ENCODE data around the gene THAP7. TPM values are rescaled to one million over a fixed set of nuclear protein-coding genes. Genes with fewer than 3 reads are reported as not detected.

Gene THAP7
- total and polyA plus RNA-seq, 9 of the 15 experiments (the other 6 are each of a cell fraction or from before 2014, with no cell fraction given) = 7.9 to 263 (median 84.1) TPM

DNA sequence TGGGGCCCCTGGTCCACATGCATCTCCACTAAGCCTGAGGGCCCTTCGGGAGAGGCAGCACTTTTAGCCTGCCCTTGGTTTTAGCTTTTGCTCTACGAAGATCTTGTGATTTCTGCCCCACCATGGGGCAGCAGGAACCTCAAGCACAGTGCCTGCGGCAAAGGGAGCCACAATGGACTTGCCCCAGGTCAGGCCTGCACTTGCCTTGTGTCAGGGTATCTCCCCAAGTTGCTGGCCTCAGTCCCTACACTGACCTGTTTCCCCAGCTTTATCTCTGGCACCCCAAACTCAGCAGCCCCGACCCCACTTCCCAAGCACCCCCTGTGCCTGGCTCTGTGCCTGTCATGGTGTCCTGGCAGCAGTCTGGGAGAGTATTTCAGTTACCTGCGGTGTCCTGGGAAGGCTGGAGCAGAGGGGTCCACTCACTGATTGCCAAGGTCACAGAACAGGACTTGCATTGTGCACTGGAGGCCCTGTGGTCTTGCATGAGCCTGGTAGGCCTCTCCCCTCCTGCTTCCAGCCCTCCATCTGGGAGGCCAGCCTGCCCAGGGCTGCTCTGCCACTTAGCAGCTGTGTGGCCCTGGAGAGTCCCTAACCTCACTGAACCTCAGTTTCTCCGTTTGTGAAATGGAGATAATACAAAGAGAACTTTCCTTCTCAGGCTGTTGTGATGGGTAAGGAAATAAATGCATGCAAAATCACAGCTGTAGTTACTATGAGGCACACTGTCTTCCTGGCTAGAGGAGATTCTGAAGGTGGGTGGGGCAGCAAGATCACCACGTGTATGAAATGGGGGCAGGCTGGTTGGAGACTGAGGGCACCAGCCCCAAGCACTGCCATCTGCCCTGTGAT, 38.5 kb downstream of the THAP7 start (continued):
- no peak for TF ChIP-seq SAP30 (IDR thresholded peaks at IDR 0.05; ENCODE audit: borderline replicate concordance, insufficient read depth, low read depth, low read length, poor library complexity, severe bottlenecking)
- no peak for TF ChIP-seq POLR2A (conservative IDR thresholded peaks at IDR 0.05)
- TF ChIP-seq HOXB6 (CRISPR knock-in tag; IDR thresholded peaks at IDR 0.05; ENCODE audit: borderline replicate concordance) = peak; percentile 80; the same call in 1 of the 2 replicates
- no peak for TF ChIP-seq HNRNPUL1 (IDR thresholded peaks at IDR 0.05; ENCODE audit: low read length)
- peak; percentile 13 for TF ChIP-seq CHD1 (IDR thresholded peaks at IDR 0.05; ENCODE audit: low read length)
- TF ChIP-seq, protein P1, sequence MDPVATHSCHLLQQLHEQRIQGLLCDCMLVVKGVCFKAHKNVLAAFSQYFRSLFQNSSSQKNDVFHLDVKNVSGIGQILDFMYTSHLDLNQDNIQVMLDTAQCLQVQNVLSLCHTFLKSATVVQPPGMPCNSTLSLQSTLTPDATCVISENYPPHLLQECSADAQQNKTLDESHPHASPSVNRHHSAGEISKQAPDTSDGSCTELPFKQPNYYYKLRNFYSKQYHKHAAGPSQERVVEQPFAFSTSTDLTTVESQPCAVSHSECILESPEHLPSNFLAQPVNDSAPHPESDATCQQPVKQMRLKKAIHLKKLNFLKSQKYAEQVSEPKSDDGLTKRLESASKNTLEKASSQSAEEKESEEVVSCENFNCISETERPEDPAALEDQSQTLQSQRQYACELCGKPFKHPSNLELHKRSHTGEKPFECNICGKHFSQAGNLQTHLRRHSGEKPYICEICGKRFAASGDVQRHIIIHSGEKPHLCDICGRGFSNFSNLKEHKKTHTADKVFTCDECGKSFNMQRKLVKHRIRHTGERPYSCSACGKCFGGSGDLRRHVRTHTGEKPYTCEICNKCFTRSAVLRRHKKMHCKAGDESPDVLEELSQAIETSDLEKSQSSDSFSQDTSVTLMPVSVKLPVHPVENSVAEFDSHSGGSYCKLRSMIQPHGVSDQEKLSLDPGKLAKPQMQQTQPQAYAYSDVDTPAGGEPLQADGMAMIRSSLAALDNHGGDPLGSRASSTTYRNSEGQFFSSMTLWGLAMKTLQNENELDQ (CRISPR knock-in tag; IDR thresholded peaks at IDR 0.05; ENCODE audit: borderline replicate concordance) = no peak
- TF ChIP-seq POLR2B (IDR thresholded peaks at IDR 0.05; ENCODE audit: low read depth, partially characterized antibody) = no peak
- TF ChIP-seq, protein P2, sequence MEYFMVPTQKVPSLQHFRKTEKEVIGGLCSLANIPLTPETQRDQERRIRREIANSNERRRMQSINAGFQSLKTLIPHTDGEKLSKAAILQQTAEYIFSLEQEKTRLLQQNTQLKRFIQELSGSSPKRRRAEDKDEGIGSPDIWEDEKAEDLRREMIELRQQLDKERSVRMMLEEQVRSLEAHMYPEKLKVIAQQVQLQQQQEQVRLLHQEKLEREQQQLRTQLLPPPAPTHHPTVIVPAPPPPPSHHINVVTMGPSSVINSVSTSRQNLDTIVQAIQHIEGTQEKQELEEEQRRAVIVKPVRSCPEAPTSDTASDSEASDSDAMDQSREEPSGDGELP (CRISPR knock-in tag; IDR thresholded peaks at IDR 0.05; ENCODE audit: borderline replicate concordance) = peak; percentile 34; the same call in 1 of the 2 replicates
- peak; percentile 3; the same call in 1 of the 2 replicates for TF ChIP-seq BHLHE40 (IDR thresholded peaks at IDR 0.05; ENCODE audit: low read length)
- TF ChIP-seq KLF10 (CRISPR knock-in tag; IDR thresholded peaks at IDR 0.05) = no peak
- peak in 1 of 2 experiments; percentile 49; a peak in 1 of 4 replicates for TF ChIP-seq FOXA3 (CRISPR knock-in tag; conservative IDR thresholded peaks at IDR 0.05 in 1 of 2, IDR thresholded peaks at IDR 0.05 in 1 of 2)
